HCT116 (cell line): ENCODE measurements around the gene SLC26A3. TPM values are rescaled to one million over a fixed set of nuclear protein-coding genes. Genes with fewer than 3 reads are reported as not detected.

Experiments
- ATAC-seq: fragments of 200-7000 bp; cut with Tn5 transposase; 2 replicates; pipeline ENCODE4 v1.9.1; 2020; ENCODE audit warnings: mild to moderate bottlenecking, moderate library complexity
- BruUV-seq: library from RNA; stranded (reverse); fragments of 400-500 nt; replicated peaks from 2 replicates; lab custom pipeline; 2021; lab: Mats Ljungman, UMichigan
- CTCF ChIA-PET: fragments of 300-600 bp; sonication (Branson Sonifier 250); formaldehyde crosslinking; loops from one replicate; lab custom pipeline; 2021; ENCODE audit warnings: antibody characterized with exemption; lab: Charles Lee
- POLR2A ChIA-PET: fragments of 300-600, 350-600 bp; sonication (Branson Sonifier 250); formaldehyde crosslinking; loops from one replicate; lab custom pipeline; 2021; ENCODE audit warnings: antibody characterized with exemption; lab: Charles Lee
- RAD21 ChIA-PET, 2 experiments: fragments of 300-600 bp; sonication (Branson Sonifier 250); formaldehyde crosslinking; loops; one replicate each; lab custom pipeline; 2023; ENCODE audit warnings: low total read pairs in 2 of 2; ENCODE audit not compliant: uncharacterized antibody in 2 of 2, unreplicated experiment in 2 of 2, low non-redundant PET in 1 of 2; lab: Charles Lee
- DNase-seq: peaks from one replicate; pipeline ENCODE4 v3.0.0-alpha.2; 2010; ENCODE audit warnings: low read depth, low spot score
- H2AFZ ChIP-seq: fragments of 200-600 bp; shearing (Covaris generic), sonication (generic); 2 replicates; pipeline ENCODE4 v1.6.1; 2017; ENCODE audit warnings: low read depth, mixed run types, mixed read lengths, antibody characterized with exemption, low read length; ENCODE audit not compliant: poor library complexity, severe bottlenecking
- H3K27ac ChIP-seq: 2 replicates; pipeline ENCODE4 v1.5.1; 2012; ENCODE audit warnings: low read depth, low read length
- H3K27me3 ChIP-seq: fragments of 200-600 bp; sonication (generic); 2 replicates; pipeline ENCODE4 v1.6.1; 2016; ENCODE audit warnings: mixed run types, low read length, mixed read lengths; ENCODE audit not compliant: insufficient read depth
- H3K36me3 ChIP-seq, 2 experiments: fragments of 200-500 bp in 1 of 2; fragments of 200-600 bp in 1 of 2; sonication (Bioruptor generic) in 1 of 2; sonication (generic) in 1 of 2; 2 replicates each; pipeline versions ENCODE4 v1.5.1 to v1.6.1; 2014 to 2016; ENCODE audit warnings: low read length in 2 of 2, inconsistent platforms in 1 of 2, mixed read lengths in 1 of 2, mixed run types in 1 of 2; ENCODE audit not compliant: insufficient read depth in 2 of 2, control insufficient read depth in 1 of 2
- H3K4me1 ChIP-seq, 2 experiments: fragments of 200-600 bp in 1 of 2; sonication (generic) in 1 of 2; 2 replicates each; pipeline versions ENCODE4 v1.5.1 to v1.6.1; 2012 to 2017; ENCODE audit warnings: low read length in 2 of 2, inconsistent platforms in 1 of 2, mild to moderate bottlenecking in 1 of 2, mixed read lengths in 1 of 2, mixed run types in 1 of 2, moderate library complexity in 1 of 2; ENCODE audit not compliant: insufficient read depth in 2 of 2, control insufficient read depth in 1 of 2
- H3K4me2 ChIP-seq: fragments of 200-600 bp; sonication (generic); 2 replicates; pipeline ENCODE4 v1.6.1; 2017; ENCODE audit warnings: mixed run types, low read length, mixed read lengths
- H3K4me3 ChIP-seq, 2 experiments: fragments of 200-600 bp in 1 of 2; sonication (generic) in 1 of 2; replicated peaks in 1 of 2; 2 replicates each; pipeline ENCODE4 v1.5.1; 2011 to 2016; ENCODE audit warnings: low read length in 2 of 2, control low read depth in 1 of 2, low read depth in 1 of 2, mild to moderate bottlenecking in 1 of 2, mixed read lengths in 1 of 2, mixed run types in 1 of 2
- H3K79me2 ChIP-seq: fragments of 200-600 bp; sonication (generic); 2 replicates; pipeline ENCODE4 v1.6.1; 2017; ENCODE audit warnings: mild to moderate bottlenecking, mixed run types, low read length, moderate library complexity, mixed read lengths; ENCODE audit not compliant: insufficient read depth
- H3K9ac ChIP-seq: fragments of 200-600 bp; sonication (generic); 2 replicates; pipeline ENCODE4 v1.6.1; 2016; ENCODE audit warnings: low read length, mixed read lengths
- H3K9me2 ChIP-seq: fragments of 200-600 bp; sonication (generic), shearing (Covaris generic); 2 replicates; pipeline ENCODE4 v1.6.1; 2017; ENCODE audit warnings: mixed run types, mild to moderate bottlenecking, moderate library complexity; ENCODE audit not compliant: insufficient read depth
- H3K9me3 ChIP-seq, 2 experiments: fragments of 200-500 bp in 1 of 2; fragments of 200-600 bp in 1 of 2; sonication (Bioruptor generic) in 1 of 2; sonication (generic) in 1 of 2; 2 replicates each; pipeline ENCODE4 v1.6.1; 2014 to 2017; ENCODE audit warnings: low read length in 2 of 2, mixed read lengths in 2 of 2, inconsistent platforms in 1 of 2, low read depth in 1 of 2, mild to moderate bottlenecking in 1 of 2, mixed run types in 1 of 2, moderate library complexity in 1 of 2; ENCODE audit not compliant: control insufficient read depth in 1 of 2, insufficient read depth in 1 of 2
- H4K20me1 ChIP-seq: fragments of 200-600 bp; sonication (generic), shearing (Covaris generic); 2 replicates; pipeline ENCODE4 v1.6.1; 2017; ENCODE audit warnings: mixed run types, mild to moderate bottlenecking, moderate library complexity; ENCODE audit not compliant: insufficient read depth
- CEBPB ChIP-seq: IDR thresholded peaks from 2 replicates; pipeline ENCODE4 v1.6.1; 2012; ENCODE audit warnings: low read depth
- EGR1 ChIP-seq: IDR thresholded peaks from 2 replicates; pipeline ENCODE4 v1.6.1; 2012; ENCODE audit warnings: low read depth
- EZH2 ChIP-seq: fragments of 200-600 bp; sonication (generic); IDR thresholded peaks from 2 replicates; pipeline ENCODE4 v1.6.1; 2017; ENCODE audit warnings: antibody characterized with exemption, mixed run types
- EZH2phosphoT487 ChIP-seq: fragments of 200-600 bp; IDR thresholded peaks from 2 replicates; pipeline ENCODE4 v1.6.1; 2018; ENCODE audit warnings: antibody characterized with exemption, borderline replicate concordance
- RAD21 ChIP-seq: IDR thresholded peaks from 2 replicates; pipeline ENCODE4 v1.6.1; 2012; ENCODE audit warnings: low read depth, mild to moderate bottlenecking
- REST ChIP-seq: IDR thresholded peaks from 2 replicates; pipeline ENCODE4 v1.6.1; 2012; ENCODE audit warnings: low read depth
- SIN3A ChIP-seq: IDR thresholded peaks from 2 replicates; pipeline ENCODE4 v1.6.1; 2012; ENCODE audit warnings: low read depth
- SRF ChIP-seq: IDR thresholded peaks from 2 replicates; pipeline ENCODE4 v1.6.1; 2012; ENCODE audit warnings: low read depth
- TCF7L2 ChIP-seq: IDR thresholded peaks from 2 replicates; pipeline ENCODE4 v1.7.0; 2011; ENCODE audit warnings: borderline replicate concordance, inconsistent platforms; ENCODE audit not compliant: insufficient read depth, insufficient read length; ENCODE audit errors: extremely low read depth
- YY1 ChIP-seq: IDR thresholded peaks from 2 replicates; pipeline ENCODE4 v1.6.1; 2011; ENCODE audit warnings: low read length, low read depth, moderate library complexity, mild to moderate bottlenecking; ENCODE audit not compliant: insufficient replicate concordance; ENCODE audit errors: extremely low read depth
- ZFX ChIP-seq: fragments of 450-650 bp; IDR thresholded peaks from 2 replicates; pipeline ENCODE4 v1.6.1; 2017
- intact Hi-C: fragments of 100-400 bp; cut with micrococcal nuclease; formaldehyde crosslinking; loops from 2 replicates; pipeline ENCODE4 v1.10.0; 2022
- total RNA-seq: library from RNA; stranded (reverse); gene quantifications from one replicate; pipeline ENCODE4 v1.2.1, GENCODE V29; 2021; ENCODE audit not compliant: unreplicated experiment

The SLC26A3 gene
- total RNA-seq, 1 experiment from 2014 or later, result 0.54 TPM

GRCh38 chr7:107799647-107800264, 3.3 kb downstream of the SLC26A3 start:
- Histone ChIP-seq H3K36me3 (no peaks in the 10 kb centered on the region), H3K27ac (no peak overlapping the region)
- TF ChIP-seq CEBPB (no peak), ZFX (no peak), SIN3A (no peak), TCF7L2 (no peak), EZH2phosphoT487 (no peak), SRF (no peak)
- TF ChIP-seq, all 23 proteins: peak for 0
- no peak for ATAC-seq
- Histone ChIP-seq H3K4me1 (no peaks in the 10 kb centered on the region), H3K4me3 (no peak overlapping the region), H3K9me3 (no peaks in the 10 kb centered on the region), H3K9ac (no peak overlapping the region), H3K79me2 (no peaks in the 10 kb centered on the region), H3K27me3 (no peaks in the 10 kb centered on the region), H3K9me2 (no peaks in the 10 kb centered on the region), H2AFZ (no peak overlapping the region), H3K4me2 (no peak overlapping the region), H4K20me1 (no peaks in the 10 kb centered on the region)
- POLR2A ChIA-PET, result no interaction called here
- intact Hi-C loops, result no loop called here
- DNase-seq, result no peak
- RAD21 ChIA-PET, result no interaction called here
- CTCF ChIA-PET, result no interaction called here
- no TSS peak for BruUV-seq

- RAD21 ChIA-PET, result no interaction called here
- Histone ChIP-seq H3K36me3 (no peaks in the 10 kb centered on the region), H3K79me2 (no peaks in the 10 kb centered on the region), H3K4me1 (no peaks in the 10 kb centered on the region), H3K27me3 (no peaks in the 10 kb centered on the region), H3K9me2 (no peaks in the 10 kb centered on the region), H3K4me2 (no peak overlapping the region), H3K27ac (no peak overlapping the region), H3K9ac (no peak overlapping the region), H3K4me3 (no peak overlapping the region), H2AFZ (no peak overlapping the region), H4K20me1 (no peaks in the 10 kb centered on the region), H3K9me3 (no peaks in the 10 kb centered on the region)
- ATAC-seq, result no peak
- POLR2A ChIA-PET, result no interaction called here
- TF ChIP-seq EZH2 (no peak), RAD21 (no peak), SRF (no peak), YY1 (no peak), EGR1 (no peak), REST (no peak)
- no peak for DNase-seq
- intact Hi-C loops, result no loop called here
- CTCF ChIA-PET, result no interaction called here
- BruUV-seq, result no TSS peak
These were observed 10.7 kb downstream of the SLC26A3 start for GRCh38 chr7:107792364-107792763.
